ENCODE measurements around the gene MMP21.

The MMP21 gene, protein sequence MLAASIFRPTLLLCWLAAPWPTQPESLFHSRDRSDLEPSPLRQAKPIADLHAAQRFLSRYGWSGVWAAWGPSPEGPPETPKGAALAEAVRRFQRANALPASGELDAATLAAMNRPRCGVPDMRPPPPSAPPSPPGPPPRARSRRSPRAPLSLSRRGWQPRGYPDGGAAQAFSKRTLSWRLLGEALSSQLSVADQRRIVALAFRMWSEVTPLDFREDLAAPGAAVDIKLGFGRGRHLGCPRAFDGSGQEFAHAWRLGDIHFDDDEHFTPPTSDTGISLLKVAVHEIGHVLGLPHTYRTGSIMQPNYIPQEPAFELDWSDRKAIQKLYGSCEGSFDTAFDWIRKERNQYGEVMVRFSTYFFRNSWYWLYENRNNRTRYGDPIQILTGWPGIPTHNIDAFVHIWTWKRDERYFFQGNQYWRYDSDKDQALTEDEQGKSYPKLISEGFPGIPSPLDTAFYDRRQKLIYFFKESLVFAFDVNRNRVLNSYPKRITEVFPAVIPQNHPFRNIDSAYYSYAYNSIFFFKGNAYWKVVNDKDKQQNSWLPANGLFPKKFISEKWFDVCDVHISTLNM

DNA sequence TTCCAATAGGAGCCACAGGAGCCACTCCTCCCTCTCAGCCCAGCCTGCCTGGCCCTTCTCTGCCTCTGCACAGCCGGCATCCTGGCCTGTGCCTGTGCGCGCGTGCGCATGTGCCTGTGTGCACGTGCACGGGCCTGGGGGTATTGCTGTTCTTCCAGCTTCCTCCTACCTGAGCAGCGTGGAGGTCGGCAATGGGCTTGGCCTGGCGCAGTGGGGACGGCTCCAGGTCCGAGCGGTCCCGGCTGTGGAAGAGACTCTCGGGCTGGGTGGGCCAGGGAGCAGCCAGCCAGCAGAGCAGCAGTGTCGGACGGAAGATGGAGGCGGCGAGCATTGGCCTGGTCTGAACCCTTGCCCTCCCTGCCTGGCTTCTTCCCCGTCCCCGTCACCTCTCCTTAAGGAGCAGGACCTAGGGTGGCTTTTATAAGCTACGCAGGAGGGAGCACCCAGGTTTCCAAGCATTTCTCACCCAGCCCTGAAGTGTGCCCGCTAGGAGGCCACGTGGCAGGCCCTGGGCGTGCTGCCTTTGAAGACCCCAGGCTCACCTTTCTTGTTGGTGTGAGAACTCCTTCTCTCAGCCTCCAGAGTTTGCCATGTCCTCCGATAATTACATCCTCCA, at the start of gene MMP21:
TSS of gene MMP21 (minus strand) at position 331 of the 616 bp plus-strand sequence. CDS start at position 331, 0 bp downstream.
- no peak for DNase-seq

DNA sequence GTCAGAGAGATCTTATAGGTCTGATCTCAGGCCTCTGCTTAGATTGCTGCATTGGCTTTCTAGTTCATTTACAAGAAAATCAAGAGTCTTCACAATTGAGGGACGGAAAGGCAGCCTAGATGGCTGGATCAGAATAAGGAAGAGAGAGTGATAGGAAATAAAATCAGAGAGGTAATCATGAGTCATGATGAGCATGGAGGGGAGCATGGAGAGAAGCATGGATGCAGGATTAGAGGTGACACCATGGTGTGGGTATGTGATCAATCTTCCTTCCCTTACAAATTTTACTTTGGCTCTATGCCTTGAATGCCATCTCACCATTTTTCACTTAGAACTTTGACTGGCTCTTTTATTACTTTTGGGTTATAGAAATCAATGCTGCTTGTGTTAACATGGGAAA, 49.1 kb upstream of the MMP21 start:
- DNase-seq: no peak

DNA sequence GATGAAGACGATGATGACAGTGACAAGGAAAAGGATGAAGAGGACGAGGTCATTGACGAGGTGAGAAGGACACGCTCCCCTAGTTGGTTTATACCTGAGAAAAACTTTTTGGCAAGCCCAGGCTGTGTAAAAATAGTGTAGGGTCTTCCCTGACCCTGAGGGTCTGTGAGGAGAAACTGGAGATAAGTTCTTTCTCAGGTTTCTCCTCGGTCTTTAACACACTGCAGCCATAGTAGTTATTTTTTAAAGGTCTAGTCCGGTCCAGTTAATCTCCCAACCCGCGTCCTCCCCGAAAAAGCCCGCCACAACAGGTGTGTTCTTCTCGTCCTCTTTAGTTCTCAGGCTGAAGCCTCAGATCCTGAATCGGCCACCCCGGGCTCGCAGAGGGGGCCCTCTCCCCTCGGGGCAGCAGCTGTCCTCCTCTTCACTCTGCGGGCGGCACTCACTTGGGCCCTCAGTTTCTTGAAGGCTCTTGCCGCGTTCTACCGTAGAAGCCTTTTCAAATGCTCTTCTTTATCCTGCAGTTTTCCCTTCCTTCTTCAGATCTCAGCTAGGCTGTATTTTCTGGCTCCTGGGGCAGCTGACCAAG, 48.1 kb upstream of the MMP21 start:
- peak in 2 of 3 donors; percentile 3 to 12 for DNase-seq

DNA sequence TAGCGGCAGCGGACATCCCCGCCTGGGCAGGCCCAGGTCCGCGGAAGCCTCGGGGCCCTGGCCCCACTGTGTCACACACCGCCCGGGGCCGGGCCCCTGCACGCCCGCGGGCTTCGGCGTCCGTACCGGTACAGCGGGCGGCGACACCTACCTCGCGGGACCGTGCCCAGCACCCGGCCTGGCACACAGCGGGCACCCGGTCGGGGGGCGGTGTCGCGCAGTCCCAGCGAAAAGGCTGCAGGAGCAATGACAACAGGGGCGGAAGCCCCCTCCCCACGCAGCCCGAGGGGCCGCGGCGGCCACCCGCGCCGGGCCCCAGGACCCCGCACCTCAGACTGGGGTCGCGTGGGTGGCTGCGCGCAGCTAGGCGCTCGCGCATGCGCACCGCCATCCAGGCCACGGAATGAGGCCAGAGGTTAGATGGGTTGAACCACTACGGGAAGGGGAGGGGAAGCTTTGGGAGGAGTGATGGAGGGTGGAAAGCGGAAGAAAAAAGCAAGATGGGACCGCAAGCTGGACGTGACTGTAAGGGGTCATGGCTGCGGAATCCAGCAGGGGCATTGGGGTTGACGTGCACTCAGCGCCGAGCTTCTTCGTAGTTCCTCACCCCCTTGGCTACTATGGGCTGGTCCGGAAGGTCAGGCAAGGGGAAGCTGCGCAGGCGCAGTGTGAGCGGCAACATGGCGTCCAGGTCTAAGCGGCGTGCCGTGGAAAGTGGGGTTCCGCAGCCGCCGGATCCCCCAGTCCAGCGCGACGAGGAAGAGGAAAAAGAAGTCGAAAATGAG, 47.4 kb upstream of the MMP21 start, which contains the start of the genes BCCIP and UROS:
TSS of gene BCCIP (plus strand) at position 669 of the 785 bp plus-strand sequence. CDS start at position 681, 12 bp downstream.
TSS of gene UROS (minus strand) at position 381 of the 785 bp plus-strand sequence. CDS start 6,759 bp downstream, outside the sequence.
- peak; percentile 95 to 98 (median 97) for DNase-seq

DNA sequence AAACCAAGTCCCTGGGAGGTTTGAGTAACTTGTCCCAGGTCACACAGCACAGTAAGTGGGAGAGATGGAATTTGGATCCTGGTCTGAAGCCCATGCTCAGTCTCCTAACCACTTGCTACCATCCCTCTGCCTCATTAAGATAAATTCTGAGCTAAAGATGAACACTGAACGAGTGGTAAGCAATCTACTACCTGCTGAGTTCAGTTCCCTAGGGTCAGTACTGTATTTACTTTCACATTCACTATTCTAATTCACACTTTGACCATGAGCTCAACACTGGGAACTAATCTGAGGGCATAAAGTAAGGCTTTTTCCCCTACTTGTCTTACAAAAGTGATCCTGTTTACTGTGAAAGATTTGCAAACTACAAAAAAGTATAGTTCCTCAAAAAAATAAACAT, 45.1 kb upstream of the MMP21 start:
- peak in 1 of 3 donors; percentile 10 for DNase-seq

DNA sequence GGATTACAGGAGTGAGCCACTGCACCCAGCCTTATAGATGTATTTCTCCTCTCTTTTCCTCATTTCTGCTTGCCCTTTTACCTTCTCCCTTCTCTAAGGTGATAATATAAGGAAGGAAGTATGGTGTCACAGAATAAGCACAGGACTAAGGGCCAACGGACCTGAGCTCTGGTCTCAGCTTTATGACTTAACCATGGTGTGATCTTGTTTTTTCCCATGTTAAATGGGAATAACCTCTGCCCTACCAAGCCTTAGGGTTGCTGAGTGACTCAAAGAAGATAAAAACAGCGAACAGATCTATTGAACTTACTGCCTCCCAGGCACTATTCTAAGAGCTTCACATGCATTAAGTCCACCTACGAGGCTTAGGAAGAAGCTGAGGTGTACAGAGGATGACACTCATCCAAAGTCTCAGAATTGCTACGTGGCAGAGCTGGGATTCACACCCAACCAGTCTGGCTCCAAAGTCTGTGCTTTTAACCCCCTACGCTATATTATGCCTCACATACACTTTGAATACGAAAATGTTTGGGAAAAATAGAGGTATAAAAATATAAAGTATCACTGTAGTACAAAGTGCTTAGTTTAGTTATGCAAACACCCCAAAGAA, 41.8 kb upstream of the MMP21 start:
- DNase-seq: no peak

DNA sequence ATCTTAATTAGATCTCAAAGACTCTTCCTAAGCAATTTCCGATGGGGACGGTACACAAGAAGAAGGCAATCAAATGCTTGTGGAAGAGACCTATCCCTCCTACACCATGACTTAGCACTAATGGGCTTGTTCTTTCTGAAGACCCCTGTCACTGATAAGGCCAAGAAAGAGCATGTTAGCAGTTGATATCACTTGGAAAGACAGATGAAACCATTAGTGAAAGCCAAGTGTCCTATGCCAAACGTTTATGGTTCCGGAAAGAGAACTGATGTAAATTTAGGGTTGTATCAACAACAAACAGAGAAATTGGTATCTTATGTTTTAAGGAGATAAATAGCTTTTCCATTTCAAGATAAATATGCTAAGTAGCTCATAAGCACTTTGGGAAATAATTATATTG, 40.9 kb upstream of the MMP21 start:
- no peak for DNase-seq

DNA sequence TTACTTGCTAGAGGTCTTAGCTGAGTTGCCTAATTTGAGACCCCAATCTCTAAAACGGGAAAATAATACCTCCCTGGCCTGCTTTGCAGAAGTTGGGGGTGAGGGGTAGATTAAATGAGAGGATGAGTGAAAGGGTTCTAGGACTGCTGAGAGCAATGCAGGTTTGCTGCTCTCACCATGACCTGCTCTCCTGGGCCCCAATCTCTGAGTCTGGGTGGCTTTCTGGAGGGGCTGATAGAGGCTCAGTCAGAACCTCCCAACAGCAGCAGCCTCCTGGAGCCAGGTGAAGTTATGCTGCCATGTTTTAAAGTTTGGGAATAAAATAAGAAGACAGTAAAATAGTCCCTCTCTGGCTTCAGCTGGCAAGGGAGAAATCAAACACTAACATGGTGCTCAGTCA, 40.1 kb upstream of the MMP21 start:
- DNase-seq: no peak

DNA sequence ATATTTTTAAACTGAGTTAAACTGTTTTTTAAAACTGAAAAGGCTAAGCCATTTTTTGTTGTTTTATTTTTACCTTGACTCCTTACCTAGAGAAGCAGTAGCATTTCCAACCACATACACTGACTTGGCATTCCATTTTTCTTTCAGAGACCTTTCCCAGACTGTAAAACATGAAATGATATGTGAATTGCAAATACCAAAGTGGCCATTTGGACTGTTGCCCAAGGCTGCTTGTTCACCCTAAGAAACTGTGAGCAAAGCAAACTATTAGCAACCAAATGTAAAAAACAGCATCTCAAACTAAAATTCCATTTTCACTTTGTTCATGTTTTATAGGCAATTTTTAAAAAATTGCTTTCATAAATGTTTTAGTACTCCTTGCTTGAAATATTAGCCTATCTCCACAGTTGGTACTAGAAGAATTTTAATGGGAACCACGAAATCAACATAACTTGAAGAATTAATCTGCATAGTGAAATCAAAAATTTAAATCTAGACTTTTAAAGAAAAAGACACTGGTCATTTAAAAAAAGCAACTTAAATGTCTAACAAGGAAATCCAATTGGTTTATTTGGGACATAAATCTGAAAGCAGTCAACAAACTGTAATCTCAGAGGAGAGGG, 36.6 kb upstream of the MMP21 start:
- no peak for DNase-seq

DNA sequence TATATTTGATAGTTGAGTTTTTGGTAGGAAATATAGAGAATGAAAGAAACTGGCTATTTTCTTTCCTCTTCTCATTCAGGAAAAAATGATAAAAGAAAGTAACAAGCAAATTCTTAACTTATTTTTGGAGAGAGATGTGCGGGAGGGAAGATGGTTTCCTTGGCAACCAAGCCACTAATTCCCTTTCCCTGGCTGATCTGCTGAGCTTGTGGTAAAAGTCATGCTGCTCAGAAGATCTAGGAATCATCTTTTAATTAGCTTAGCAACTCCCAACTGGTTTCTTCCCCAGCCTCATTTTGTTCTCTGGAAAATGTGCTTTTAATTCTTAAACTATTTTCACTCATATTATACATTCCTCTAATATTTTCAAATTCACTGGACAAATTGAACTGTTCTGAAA, 35.6 kb upstream of the MMP21 start:
- DNase-seq: no peak

DNA sequence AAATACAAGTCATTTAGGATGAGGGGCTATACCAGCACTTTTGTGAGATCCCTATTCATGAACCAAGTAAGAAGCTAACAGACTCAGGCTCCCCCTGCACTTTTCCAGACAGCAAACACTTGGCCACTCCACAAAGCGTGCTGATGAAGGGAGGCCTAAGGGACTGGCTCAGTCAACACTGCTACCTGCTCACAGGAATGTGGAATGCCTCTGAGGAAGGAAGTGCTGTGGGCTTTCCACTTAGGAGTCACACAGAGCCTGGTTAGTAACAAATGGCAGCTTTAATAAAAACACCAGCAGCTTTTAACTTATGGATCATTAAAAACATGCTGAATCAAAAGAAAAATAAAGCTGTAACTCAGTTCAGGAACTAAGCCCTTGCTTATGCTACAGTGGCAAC, 32.4 kb upstream of the MMP21 start:
- DNase-seq: no peak

DNA sequence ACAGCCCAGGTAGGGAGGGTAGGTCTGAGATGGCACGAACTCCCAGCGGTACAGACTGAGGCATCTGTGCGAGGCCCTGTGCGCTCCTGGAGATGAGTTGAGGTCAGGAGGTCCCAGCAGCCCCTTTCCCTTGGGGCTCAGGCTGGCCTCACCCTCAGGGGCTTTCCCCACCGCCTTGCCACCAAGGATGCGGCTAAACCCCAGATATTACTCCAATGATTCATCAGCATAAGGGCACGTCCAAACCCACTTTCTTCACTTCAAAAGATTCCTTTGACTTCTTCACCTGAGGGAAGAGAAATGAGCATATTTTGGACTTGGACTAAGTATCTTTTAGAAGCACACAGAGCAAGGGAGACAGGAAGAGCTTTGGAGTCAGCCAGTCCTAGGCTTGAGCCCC, 27.1 kb upstream of the MMP21 start:
- DNase-seq: no peak

DNA sequence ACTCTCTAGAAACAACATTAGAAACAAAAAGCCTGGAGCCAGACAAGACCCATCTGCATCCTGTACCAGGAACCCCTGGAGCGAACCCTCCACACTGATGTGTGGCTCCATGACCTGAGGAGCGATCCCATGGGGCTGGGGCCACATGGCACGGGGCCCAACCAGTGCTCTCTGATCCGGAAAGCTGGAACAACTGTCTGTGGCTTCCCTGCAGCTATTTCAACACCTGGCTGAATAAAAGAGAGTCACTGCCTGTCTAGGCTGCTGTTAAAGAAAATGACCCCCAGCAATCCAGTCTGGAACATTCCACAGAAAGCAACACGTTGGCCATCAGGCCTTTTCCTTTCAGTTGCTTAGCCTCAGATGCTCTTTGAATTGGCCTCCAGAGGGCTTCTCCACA, 26.5 kb upstream of the MMP21 start:
- no peak for DNase-seq

DNA sequence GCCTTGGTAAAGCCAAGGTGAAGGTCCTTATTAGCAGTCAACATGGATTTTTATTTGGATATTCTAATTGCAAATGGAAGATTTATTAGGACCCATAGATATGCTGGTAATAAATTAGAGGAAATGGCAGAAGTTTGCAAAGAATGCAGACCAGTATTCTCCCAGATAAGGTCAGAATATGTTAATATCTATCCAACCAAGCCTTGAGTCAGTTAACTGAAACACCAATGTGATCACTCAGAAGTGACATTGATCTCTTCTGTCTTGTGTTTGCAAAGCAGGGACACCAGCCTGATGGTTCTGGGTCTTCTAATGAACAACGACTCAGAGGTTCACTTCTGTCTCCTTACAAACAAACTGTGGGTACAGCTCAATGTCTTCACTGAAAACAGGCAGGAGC, 26.0 kb upstream of the MMP21 start:
- DNase-seq: no peak

DNA sequence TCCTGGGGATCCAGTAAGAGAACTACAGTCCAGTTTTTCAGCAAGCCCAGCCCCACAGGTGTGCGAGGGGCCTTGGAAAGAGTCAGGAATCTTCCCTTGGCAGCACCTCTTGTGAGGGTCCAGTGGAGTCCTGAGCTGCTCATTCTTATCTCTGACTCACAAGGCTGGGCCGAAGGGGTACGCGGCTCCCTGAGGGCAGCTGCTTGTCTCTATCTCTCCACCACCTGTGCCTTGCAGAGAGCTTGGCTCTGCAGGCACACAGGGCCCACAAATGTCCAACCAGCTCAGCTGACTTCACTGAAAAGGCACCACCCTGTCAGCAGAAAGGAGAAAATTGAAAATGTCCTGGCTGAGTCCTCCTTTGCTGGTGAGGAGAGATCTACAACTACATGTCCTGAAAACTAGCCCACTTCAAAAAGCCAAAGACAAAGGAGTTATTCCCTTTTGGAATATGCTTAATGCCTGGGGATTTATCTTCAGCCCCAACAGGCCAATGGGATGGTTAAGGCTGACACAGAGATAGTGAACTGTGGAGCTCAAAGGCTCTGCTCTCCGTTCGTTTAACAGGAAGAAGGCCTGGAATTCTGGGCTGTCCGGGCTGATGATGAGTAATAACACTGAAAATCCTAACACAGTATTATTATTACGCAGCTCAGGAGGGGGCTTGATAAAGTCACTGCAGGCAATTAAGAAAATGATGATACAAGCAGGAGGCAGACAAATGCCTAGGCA, 24.0 kb upstream of the MMP21 start:
- no peak for DNase-seq

DNA sequence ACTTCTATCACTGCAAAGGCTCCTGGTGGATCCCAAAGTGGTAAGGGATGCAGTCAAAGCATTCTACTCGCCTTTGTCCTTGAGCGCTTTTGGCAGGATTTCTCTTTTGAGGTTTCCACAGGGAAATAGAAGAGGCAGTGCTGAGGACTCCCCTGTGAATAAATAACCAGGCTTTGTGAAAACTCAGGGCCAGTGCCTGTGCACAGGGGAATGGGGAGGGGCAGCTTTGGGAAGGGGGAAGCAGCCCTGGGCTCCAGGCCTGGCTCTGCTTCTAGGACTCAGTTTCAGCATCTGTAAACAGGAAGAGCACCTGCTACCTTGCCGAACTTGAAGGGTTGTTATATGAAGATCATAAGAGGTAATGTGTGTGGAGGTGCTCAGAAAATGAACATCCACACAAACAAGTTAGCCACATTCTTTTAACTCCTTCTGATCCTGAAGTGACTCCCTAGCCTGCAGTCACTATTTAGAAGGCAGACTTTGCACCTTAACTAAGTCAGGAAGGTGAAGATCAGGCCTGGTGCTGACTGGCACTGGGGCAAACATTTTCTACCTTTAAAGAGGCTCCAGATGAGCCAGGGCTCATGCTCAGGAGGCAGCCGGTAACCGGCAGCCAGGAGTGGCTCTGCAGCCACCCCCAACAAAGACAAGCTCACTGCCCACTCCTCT, 22.5 kb upstream of the MMP21 start:
- DNase-seq: no peak

DNA sequence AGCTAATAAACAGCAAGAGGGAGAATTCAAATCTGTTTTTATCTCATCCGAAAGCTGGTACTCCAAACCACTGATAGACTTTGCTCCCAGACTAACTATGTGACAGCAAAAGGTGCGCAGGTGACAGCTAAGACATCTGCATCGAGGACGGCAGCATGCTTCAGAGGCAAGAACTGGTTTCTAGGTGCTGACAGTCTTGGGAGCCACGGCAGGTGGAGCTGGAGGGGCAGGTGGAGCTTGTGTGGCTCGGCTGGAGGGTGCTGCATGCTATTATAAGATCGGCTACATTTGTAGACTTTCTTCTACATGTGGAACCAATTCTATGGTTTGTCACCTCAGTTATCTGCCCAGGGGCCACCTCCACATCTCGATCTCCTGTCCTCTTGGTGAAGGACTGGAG, 21.8 kb upstream of the MMP21 start:
- DNase-seq: no peak

DNA sequence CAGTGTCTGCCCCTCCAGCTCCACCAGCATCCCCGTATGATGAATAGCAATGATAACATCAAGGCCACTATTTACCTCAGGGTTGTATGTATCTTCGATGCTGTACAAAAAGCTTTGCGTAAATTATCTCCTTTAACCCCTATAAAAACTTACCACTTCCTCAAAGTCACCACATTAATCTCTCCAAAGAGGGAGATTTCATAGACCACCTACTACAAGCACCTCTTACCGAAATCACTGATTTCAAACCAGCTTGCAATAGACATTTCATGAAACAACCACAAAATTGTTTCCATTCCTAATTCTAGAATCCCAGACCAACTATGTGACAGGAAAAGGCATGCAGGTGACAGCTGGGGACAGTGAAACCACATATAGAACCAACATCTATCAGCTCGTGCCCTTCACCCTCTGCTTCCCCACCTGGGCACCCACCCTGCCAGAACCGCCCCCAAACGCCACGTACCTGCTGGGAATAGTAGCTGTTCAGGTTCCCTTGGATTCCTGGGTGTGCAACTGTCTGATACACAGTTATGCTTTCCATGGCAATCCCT, 20.1 kb upstream of the MMP21 start:
- no peak for DNase-seq

DNA sequence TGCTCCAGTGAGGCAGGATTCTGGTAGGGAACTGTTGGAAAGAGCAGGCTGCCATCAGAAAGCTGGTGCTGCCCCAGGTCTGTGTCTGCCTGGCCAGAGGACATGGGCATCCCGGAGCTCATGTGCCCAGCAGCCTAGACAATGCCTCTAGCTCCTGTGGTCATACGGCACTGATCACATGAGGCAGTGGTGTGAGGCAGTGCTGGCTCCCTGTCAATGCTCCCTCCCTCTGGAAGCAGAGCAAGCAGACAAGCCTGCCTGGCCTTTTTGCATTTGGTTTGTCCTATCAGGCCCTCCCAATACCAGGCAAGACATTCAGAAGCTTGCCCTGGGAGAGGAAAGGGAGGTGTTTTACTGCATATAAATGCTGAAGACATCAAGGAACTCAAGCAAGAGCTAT, 19.5 kb upstream of the MMP21 start:
- DNase-seq: no peak

All from suppressor macrophage treated with lipopolysaccharide for 1 hour (primary cell).